Uterus (tissue), 2 donors: Measurements from ENCODE around the gene KREMEN1.

Experiments
- CTCF ChIP-seq, 4 experiments: fragments of 200-600 bp in 2 of 4; fragments of 450-650 bp in 2 of 4; sonication (generic) in 2 of 4; IDR thresholded peaks; one replicate each; pipeline ENCODE4 v1.5.1; 2016 to 2019; ENCODE audit warnings: antibody characterized with exemption in 4 of 4, mild to moderate bottlenecking in 2 of 4, moderate library complexity in 1 of 4
- POLR2A ChIP-seq, 2 donors: fragments of 450-650 bp; IDR thresholded peaks; one replicate each; pipeline ENCODE4 v1.6.1; 2016; ENCODE audit warnings: antibody characterized with exemption in 2 of 2, mild to moderate bottlenecking in 1 of 2, moderate library complexity in 1 of 2

- TF ChIP-seq POLR2A (IDR thresholded peaks at IDR 0.05) (no peak), CTCF (IDR thresholded peaks at IDR 0.05) (no peak)
Measured at GRCh38 chr22:29167032-29167911, 94.4 kb downstream of the KREMEN1 start.
